GM12865 (cell line): ENCODE data around the gene USP35.

Experiments
- DNase-seq: peaks from one replicate; pipeline ENCODE4 v3.0.0; 2010; ENCODE audit warnings: low read depth
- H3K4me3 ChIP-seq: 2 replicates; pipeline ENCODE4 v1.5.1; 2011; ENCODE audit warnings: mild to moderate bottlenecking, low read depth, low read length, control low read depth
- CTCF ChIP-seq: IDR thresholded peaks from 2 replicates; pipeline ENCODE4 v1.5.1; 2011; ENCODE audit warnings: low read length, control low read depth, low read depth, inconsistent platforms; ENCODE audit not compliant: insufficient read depth; ENCODE audit errors: missing control alignments

Gene USP35

GRCh38 chr11:78181185-78181584 lies 7.5 kb upstream of the USP35 start:
- TF ChIP-seq CTCF = no peak
- DNase-seq = no peak
- H3K4me3 ChIP-seq = no peak overlapping the region

- TF ChIP-seq CTCF = no peak
- peak; percentile 47 for DNase-seq
- peak overlapping the region; percentile 96 for H3K4me3 ChIP-seq
Measured at GRCh38 chr11:78187366-78188285, 1.1 kb upstream of the USP35 start.

- DNase-seq = peak; percentile 10
- no peak for TF ChIP-seq CTCF
- H3K4me3 ChIP-seq = peak overlapping the region; percentile 96
Measured at GRCh38 chr11:78189174-78189724, 530 bp downstream of the USP35 start.

- peak overlapping the region; percentile 96 for H3K4me3 ChIP-seq
- DNase-seq = peak; percentile 21
- no peak for TF ChIP-seq CTCF
Measured at GRCh38 chr11:78189851-78190250, 1.1 kb downstream of the USP35 start.

GRCh38 chr11:78190374-78190773 lies 1.7 kb downstream of the USP35 start:
- no peak for TF ChIP-seq CTCF
- no peak overlapping the region for H3K4me3 ChIP-seq

GRCh38 chr11:78190871-78191538 lies 2.3 kb downstream of the USP35 start:
- TF ChIP-seq CTCF = no peak
- no peak overlapping the region for H3K4me3 ChIP-seq

More at GRCh38 chr11:78190374-78190773, 1.7 kb downstream of the USP35 start:
- DNase-seq = peak; percentile 24

More at GRCh38 chr11:78190871-78191538, 2.3 kb downstream of the USP35 start:
- no peak for DNase-seq
